GM12801 (cell line): ENCODE data around the gene TFDP1.

Source experiments
- TF ChIP-seq, protein P1 (sequence below): IDR thresholded peaks from one replicate; pipeline ENCODE4 v1.5.1; 2011; ENCODE audit warnings: control low read depth; ENCODE audit not compliant: insufficient read length; ENCODE audit errors: extremely low read depth

TFDP1 gene

DNA sequence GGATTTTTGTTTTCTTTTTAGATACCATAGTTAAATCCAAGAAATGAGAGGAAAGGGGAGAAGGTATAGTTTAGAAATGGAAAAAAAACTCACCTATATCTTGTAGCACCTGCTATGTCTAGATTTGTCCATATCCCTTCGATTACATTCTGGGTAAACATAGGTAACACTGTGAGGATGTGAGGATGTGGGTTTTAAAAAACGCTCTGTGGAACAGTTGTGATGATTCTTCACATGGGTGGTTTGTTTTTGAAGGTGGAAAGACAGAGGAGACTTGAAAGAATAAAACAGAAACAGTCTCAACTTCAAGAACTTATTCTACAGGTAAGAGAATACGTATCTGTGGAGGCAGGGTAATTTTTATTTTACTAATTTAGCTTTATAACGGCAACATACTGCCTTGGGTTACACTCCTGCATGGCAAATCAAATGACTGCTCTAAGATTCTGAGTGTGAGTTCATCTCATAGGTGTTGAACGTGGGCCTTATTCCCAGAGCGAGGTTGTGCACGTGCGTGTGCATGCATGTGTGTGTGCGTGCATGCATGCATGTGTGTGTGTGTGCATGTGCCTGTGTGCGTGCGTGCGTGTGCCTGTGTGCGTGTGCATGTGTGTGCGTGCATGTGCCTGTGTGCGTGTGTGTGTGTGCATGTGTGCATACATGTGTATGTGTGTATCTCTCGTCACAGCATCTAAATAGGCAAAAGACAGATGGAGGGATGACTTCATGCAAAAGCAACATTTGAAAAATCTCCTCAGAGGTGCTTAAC, 49.9 kb downstream of the TFDP1 start:
- TF ChIP-seq, protein P1, sequence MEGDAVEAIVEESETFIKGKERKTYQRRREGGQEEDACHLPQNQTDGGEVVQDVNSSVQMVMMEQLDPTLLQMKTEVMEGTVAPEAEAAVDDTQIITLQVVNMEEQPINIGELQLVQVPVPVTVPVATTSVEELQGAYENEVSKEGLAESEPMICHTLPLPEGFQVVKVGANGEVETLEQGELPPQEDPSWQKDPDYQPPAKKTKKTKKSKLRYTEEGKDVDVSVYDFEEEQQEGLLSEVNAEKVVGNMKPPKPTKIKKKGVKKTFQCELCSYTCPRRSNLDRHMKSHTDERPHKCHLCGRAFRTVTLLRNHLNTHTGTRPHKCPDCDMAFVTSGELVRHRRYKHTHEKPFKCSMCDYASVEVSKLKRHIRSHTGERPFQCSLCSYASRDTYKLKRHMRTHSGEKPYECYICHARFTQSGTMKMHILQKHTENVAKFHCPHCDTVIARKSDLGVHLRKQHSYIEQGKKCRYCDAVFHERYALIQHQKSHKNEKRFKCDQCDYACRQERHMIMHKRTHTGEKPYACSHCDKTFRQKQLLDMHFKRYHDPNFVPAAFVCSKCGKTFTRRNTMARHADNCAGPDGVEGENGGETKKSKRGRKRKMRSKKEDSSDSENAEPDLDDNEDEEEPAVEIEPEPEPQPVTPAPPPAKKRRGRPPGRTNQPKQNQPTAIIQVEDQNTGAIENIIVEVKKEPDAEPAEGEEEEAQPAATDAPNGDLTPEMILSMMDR = no peak

DNA sequence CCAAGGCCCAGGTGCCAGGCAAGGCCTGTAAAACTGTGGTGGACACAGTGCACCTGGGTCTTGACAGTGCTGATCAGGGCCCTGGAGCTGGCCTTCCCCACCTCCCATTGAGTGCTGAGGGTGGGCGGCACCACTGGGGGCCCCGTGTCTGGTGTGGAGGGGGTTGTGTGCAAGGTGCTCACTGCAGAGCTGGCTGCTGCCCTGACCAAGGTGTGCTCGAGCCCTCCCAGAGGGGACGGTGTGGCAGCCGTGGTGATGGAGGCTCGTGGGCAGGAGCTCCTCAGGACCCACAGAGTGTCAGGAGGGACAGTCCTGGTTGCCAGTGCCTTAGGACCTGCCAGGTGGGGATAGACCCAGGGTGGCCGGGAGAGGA, 50.5 kb downstream of the TFDP1 start:
- TF ChIP-seq, protein P1 = no peak

DNA sequence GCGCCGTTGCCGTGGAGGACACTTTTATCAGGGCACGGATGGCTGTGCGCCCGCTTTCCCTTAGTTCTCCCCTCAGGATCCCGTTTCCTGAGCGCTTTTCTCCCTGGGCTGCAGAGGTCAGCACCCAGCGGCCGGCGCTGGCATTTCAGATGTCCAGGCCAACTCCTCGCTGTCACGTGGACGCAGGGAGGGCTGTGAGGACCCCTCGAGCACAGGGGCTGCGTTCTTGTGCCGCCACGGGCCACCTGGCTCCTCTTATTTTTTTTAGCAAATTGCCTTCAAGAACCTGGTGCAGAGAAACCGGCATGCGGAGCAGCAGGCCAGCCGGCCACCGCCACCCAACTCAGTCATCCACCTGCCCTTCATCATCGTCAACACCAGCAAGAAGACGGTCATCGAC, 51.2 kb downstream of the TFDP1 start:
- TF ChIP-seq, protein P1 = no peak

DNA sequence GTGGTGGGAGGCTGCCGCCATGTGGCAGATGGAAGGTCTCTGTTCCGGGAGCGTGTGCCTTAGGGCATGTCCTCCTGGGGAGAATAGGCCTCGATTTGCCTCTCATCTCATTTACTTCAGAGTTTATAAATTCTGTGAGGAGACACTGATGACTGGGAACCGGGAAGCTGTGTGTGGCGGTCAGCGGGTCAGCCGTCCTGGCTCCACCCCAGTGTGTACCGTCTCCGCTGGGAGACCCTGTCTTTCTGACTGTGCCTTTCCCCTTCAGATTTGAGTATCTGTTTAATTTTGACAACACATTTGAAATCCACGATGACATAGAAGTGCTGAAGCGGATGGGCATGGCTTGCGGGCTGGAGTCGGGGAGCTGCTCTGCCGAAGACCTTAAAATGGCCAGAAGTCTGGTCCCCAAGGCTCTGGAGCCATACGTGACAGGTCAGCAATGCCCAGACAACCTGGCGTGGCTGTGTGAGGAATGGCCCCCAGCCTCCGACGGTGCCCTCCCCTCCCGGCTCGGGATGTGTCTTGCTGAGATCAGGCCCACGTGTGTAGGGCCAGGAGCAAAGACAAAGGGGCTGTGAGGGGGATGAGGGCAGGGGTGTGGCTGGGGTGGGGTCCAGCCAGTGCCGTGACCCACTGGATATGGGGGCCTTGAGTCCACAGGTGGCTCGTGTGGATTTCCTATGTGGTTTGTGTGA, 51.9 kb downstream of the TFDP1 start:
- TF ChIP-seq, protein P1 = no peak

DNA sequence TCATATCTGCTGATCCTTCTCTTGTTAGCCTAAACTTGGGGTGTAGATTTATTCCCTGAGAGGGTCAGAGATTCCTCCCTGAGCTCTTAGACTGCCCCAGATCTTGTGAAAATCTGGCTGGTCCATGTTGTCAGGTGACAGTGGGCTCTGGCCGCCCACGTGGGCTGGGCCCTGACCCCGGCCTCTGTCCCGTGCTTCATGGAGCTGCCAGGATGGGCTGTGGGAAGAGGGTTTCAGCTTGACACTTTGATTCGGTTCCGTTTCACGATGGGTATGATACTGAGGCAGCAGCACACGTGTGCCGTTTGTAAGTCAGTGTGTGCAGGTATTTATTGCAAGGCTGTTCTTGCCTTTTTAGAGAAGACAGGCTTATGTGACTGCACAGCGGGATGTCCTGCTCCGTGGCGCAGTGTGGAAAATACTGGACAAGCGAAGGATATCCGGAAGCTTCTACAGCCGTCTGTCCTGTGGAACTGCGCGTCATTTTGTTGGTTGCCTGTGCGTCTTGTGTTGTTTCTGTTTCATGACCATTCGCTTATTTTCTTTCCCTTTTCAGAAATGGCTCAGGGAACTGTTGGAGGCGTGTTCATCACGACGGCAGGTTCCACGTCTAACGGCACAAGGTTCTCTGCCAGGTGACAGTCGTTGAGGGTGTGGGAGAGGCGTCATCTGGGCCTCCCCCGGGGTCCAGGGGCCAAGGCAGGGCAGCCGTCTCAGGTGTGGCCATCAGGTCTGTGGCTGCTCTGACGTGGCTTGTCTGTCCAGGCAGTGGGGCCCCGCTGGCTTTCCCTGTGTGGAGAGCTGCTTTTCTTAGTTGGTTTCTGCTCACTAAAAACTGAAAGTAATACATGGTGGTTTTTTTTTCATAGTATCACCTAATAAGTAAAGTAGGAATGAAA, 53.0 kb downstream of the TFDP1 start:
- TF ChIP-seq, protein P1 = no peak

DNA sequence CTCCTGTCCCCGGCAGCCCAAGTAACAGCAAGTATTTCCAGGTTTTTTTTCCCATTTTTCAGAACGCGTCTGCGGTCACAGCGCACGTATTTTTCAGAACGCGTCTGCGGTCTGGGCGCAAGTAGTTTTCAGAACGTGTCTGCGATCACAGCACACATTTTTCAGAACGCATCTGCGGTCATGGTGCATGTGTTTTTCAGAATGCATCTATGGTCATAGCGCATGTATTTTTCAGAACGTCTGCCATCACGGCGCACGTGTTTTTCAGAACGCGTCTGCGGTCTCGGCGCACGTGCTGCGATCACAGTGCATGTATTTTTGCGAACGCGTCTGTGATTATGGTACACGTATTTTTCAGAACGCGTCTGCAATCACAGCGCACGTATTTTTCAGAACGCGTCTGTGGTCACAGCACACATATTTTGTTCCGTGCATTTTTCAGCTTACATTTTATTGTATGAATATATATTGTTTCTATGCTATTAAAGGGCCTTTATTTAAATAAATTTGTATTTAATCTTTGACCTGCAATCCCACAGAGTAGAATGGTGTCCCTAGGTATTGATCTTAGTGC, 53.7 kb downstream of the TFDP1 start:
- TF ChIP-seq, protein P1 = no peak

DNA sequence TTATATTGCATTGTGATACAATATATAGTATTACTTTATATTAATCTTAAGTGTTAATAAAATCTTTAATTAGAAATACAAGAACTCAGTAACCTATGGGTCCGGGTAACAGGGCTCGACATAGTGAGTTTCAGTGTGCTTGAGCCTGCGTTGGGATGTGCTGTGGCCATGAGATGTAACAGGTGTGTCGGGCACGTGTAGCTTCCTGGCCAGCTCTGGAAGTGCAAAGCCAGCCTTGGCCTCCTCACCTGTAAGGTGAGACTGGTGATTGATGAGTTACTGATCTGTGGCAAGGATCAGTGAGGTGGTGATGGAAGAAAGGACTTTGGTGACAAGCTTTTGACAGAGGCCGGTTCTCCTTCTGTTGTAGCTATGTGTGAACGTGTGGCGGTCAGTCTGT, 54.3 kb downstream of the TFDP1 start:
- TF ChIP-seq, protein P1 = no peak
